Psoas muscle (tissue), 8 donors: ENCODE results near the gene ISOC2. TPM values are rescaled to one million over a fixed set of nuclear protein-coding genes. Genes with fewer than 3 reads are reported as not detected.

ENCODE experiments used
- ATAC-seq, 4 donors: fragments of 200-7000 bp; cut with Tn5 transposase; one replicate each; pipeline ENCODE4 v1.9.1; 2020; ENCODE audit warnings: moderate library complexity in 3 of 4, mild to moderate bottlenecking in 2 of 4
- DNase-seq, 2 donors: peaks; one replicate each; pipeline ENCODE4 v3.0.0-alpha.2; 2020
- H3K27ac ChIP-seq: fragments of 200-600 bp; one replicate; pipeline ENCODE4 v1.8.0; 2022
- H3K27me3 ChIP-seq, 3 donors: fragments of 200-600 bp in 1 of 3; one replicate each; pipeline versions ENCODE4 v1.6.1 to v1.8.0; 2013 to 2022; ENCODE audit warnings: low read length in 2 of 3, mild to moderate bottlenecking in 2 of 3, moderate library complexity in 1 of 3; ENCODE audit not compliant: insufficient read depth in 3 of 3
- H3K36me3 ChIP-seq, 2 donors: fragments of 200-600 bp in 1 of 2; one replicate each; pipeline versions ENCODE4 v1.6.1 to v1.8.0; 2013 to 2022; ENCODE audit warnings: low read depth in 1 of 2, mild to moderate bottlenecking in 1 of 2, moderate library complexity in 1 of 2; ENCODE audit not compliant: insufficient read depth in 1 of 2
- H3K4me1 ChIP-seq: fragments of 200-600 bp; one replicate; pipeline ENCODE4 v1.8.0; 2022
- H3K4me3 ChIP-seq: fragments of 200-600 bp; one replicate; pipeline ENCODE4 v1.8.0; 2022; ENCODE audit warnings: mild to moderate bottlenecking
- H3K9me3 ChIP-seq: fragments of 200-600 bp; one replicate; pipeline ENCODE4 v1.8.0; 2022
- CTCF ChIP-seq: fragments of 200-600 bp; IDR thresholded peaks from one replicate; pipeline ENCODE4 v1.8.0; 2022; ENCODE audit warnings: antibody characterized with exemption
- WGBS, 3 donors: extraction: QIAGEN DNeasy Blood & Tissue Kit; methylation state at CpG; one replicate each; pipeline versions ENCODE4 v1.1.6 to v1.1.7; 2013; 5-methylcytosine and 5-hydroxymethylcytosine counted together
- intact Hi-C, 2 donors: fragments of 100-400 bp; cut with DNase I; formaldehyde crosslinking; loops; one replicate each; pipeline versions ENCODE4 v1.11.0 to v1.14.2; 2022
- polyA plus RNA-seq, 3 donors: library from polyadenylated mRNA; stranded (reverse); fragments of 200-250 nt; gene quantifications; one replicate each; pipeline ENCODE4 v1.2.3, GENCODE V29; 2013
- total RNA-seq, 4 donors: library from RNA; stranded (reverse); fragmentation: NEBNext Ultra II Directional in 2 of 4; extraction: Animal tissue kit (Norgen Biotek cat#: 25700) in 2 of 4; gene quantifications; one replicate each; pipeline versions ENCODE4 v1.2.1 to v1.2.4, GENCODE V29; 2021 to 2023
- donor health status: healthy with polysubstance abuse.
- donor health status: DM: no; HTN: no; CAD: no; lungs with moderate emphysema.
- donor health status: Bipolar disorder and iron deficiency.
- donor health status: healthy.
- donor health status: DM: yes; HTN: yes; CAD: no.
- donor health status: DM: no; HTN: no; CAD: no.
- donor health status: DM: no; HTN: no; CAD: no.
- donor health status: DM: yes; HTN: yes; CAD: no.

Gene ISOC2
- total and polyA plus RNA-seq, 7 donors: 32.0 to 177 (median 78.0) TPM

DNA sequence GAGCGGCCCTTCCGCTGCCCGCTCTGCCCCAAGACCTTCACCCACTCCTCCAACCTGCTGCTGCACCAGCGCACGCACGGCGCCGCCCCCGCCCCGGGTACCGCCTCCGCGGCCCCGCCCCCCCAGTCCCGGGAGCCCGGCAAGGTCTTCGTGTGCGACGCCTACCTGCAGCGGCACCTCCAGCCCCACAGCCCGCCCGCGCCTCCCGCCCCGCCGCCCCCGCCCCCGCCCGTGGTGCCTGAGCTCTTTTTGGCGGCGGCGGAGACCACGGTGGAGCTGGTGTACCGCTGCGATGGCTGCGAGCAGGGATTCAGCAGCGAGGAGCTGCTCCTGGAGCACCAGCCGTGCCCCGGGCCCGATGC is 20.3 kb upstream of the ISOC2 start:
- Histone ChIP-seq H3K27ac (no peak overlapping the region), H3K36me3 (peaks cover 0 to 18% of the 10 kb centered on the region in 2 donors), H3K4me1 (peaks cover 21% of the 10 kb centered on the region), H3K4me3 (no peak overlapping the region), H3K27me3 (peaks cover 0 to 6% (median 0%) of the 10 kb centered on the region in 3 donors), H3K9me3 (no peaks in the 10 kb centered on the region)
- WGBS, 3 donors: 70 to 78% (median 75%) methylated on average over 23 to 40 of the region's 40 CpGs
- intact Hi-C loops: no loop called here
- DNase-seq (no peak), ATAC-seq (no peak)
- TF ChIP-seq CTCF: no peak

- intact Hi-C loops: no loop called here
- H3K36me3 ChIP-seq: peaks cover 0 to 18% of the 10 kb centered on the region in 2 donors
- H3K27ac ChIP-seq: no peak overlapping the region
- no peak overlapping the region for H3K4me3 ChIP-seq
- ATAC-seq (no peak), DNase-seq (no peak)
- no peak for TF ChIP-seq CTCF
- H3K4me1 ChIP-seq: peaks cover 21% of the 10 kb centered on the region
- peaks cover 0 to 2% (median 0%) of the 10 kb centered on the region in 3 donors for H3K27me3 ChIP-seq
- 94% methylated on average over 47 to 52 of the region's 52 CpGs for WGBS, 3 donors
- no peaks in the 10 kb centered on the region for H3K9me3 ChIP-seq
Observed at GRCh38 chr19:55481148-55481793, 19.8 kb upstream of the ISOC2 start.

- no peaks in the 10 kb centered on the region for H3K9me3 ChIP-seq
- H3K27me3 ChIP-seq: no peaks in the 10 kb centered on the region
- H3K4me3 ChIP-seq: no peak overlapping the region
- no peak overlapping the region for H3K27ac ChIP-seq
- ATAC-seq (no peak), DNase-seq (no peak)
- intact Hi-C loops: no loop called here
- H3K4me1 ChIP-seq: peaks cover 26% of the 10 kb centered on the region
- peaks cover 0 to 18% of the 10 kb centered on the region in 2 donors for H3K36me3 ChIP-seq
- TF ChIP-seq CTCF: no peak
- 68 to 82% (median 79%) methylated on average over 14 to 15 of the region's 15 CpGs for WGBS, 3 donors
Observed at GRCh38 chr19:55479451-55480230, 18.2 kb upstream of the ISOC2 start.

GRCh38 chr19:55479045-55479444 is 17.6 kb upstream of the ISOC2 start:
- DNase-seq (no peak), ATAC-seq (no peak)
- no peaks in the 10 kb centered on the region for H3K27me3 ChIP-seq
- no peak overlapping the region for H3K27ac ChIP-seq
- WGBS, 3 donors: 79 to 87% (median 79%) methylated on average over 17 of the region's 17 CpGs
- peaks cover 20% of the 10 kb centered on the region for H3K4me1 ChIP-seq
- TF ChIP-seq CTCF: no peak
- intact Hi-C loops: no loop called here
- H3K4me3 ChIP-seq: no peak overlapping the region
- no peaks in the 10 kb centered on the region for H3K9me3 ChIP-seq
- peaks cover 0 to 18% of the 10 kb centered on the region in 2 donors for H3K36me3 ChIP-seq
